Measurements from ENCODE around the gene FLVCR2.

Gene FLVCR2

GRCh38 chr14:75649773-75650172 is 71.4 kb downstream of the FLVCR2 start (continued):
- no peak for TF ChIP-seq ZNF639 (tag by site-specific recombination; IDR thresholded peaks at IDR 0.05)
- no peak for TF ChIP-seq ZNF138 (tag by site-specific recombination; IDR thresholded peaks at IDR 0.05; ENCODE audit: borderline replicate concordance)
- no peak for TF ChIP-seq ZFP3 (tag by site-specific recombination; IDR thresholded peaks at IDR 0.05; ENCODE audit: low read depth)
- no peak for TF ChIP-seq ZNF148 (tag by site-specific recombination; IDR thresholded peaks at IDR 0.05; ENCODE audit: borderline replicate concordance)
- no peak for TF ChIP-seq ZNF133 (tag by site-specific recombination; IDR thresholded peaks at IDR 0.05)

- Histone ChIP-seq H3K9me3 (ENCODE audit: control insufficient read depth, insufficient read depth, low read depth, low read length) (no peaks in the 10 kb centered on the region), H3K4me3 (ENCODE audit: low read depth, low read length) (no peak overlapping the region), H3K4me1 (ENCODE audit: control insufficient read depth, insufficient read depth, low read length) (peaks cover 6% of the 10 kb centered on the region), H3K36me3 (ENCODE audit: control insufficient read depth in 2 of 2, insufficient read depth in 1 of 2, low read length in 2 of 2) (peaks cover 21 to 57% of the 10 kb centered on the region in 2 experiments), H3K27ac (ENCODE audit: extremely low read depth, low read depth, low read length) (no peak overlapping the region)
- ChIA-PET POLR2A (interaction anchor here (1.2 kb wide), 1 partner anchor 10 kb away, joined by 6 read pairs; the partner anchor contains the start of genes ERG28 and TTLL5), CTCF (interaction anchor here (0.9 to 13.9 kb wide), 4 partner anchors 10 to 74 kb away, joined by 3 to 266 read pairs (median 4); partner anchors contain the start of genes ERG28 and FLVCR2)
- TF ChIP-seq ZSCAN30 (tag by site-specific recombination; IDR thresholded peaks at IDR 0.05) (no peak), HIC1 (tag by site-specific recombination; IDR thresholded peaks at IDR 0.05) (no peak), ZFP3 (tag by site-specific recombination; IDR thresholded peaks at IDR 0.05; ENCODE audit: low read depth) (no peak), ZNF521 (tag by site-specific recombination; IDR thresholded peaks at IDR 0.05) (no peak), ZBTB1 (tag by site-specific recombination; IDR thresholded peaks at IDR 0.05) (no peak), ZNF692 (tag by site-specific recombination; IDR thresholded peaks at IDR 0.05) (no peak), SETDB1 (IDR thresholded peaks at IDR 0.05; ENCODE audit: insufficient read length, low read length) (no peak), ZNF37A (tag by site-specific recombination; IDR thresholded peaks at IDR 0.05) (no peak), KLF9 (tag by site-specific recombination; IDR thresholded peaks at IDR 0.05; ENCODE audit: low read depth) (no peak), ZNF596 (tag by site-specific recombination; IDR thresholded peaks at IDR 0.05) (no peak), KLF17 (tag by site-specific recombination; IDR thresholded peaks at IDR 0.05) (no peak), ZNF670 (tag by site-specific recombination; IDR thresholded peaks at IDR 0.05; ENCODE audit: low read depth) (no peak), ZNF777 (tag by site-specific recombination; IDR thresholded peaks at IDR 0.05; ENCODE audit: borderline replicate concordance) (no peak), ZNF223 (tag by site-specific recombination; IDR thresholded peaks at IDR 0.05) (no peak), ZNF514 (tag by site-specific recombination; IDR thresholded peaks at IDR 0.05) (no peak)
These were observed 72.0 kb downstream of the FLVCR2 start for GRCh38 chr14:75650253-75651058.

All from HEK293 (cell line).